ENCODE measurements around the gene TSHZ3. TPM values are rescaled to one million over a fixed set of nuclear protein-coding genes. Genes with fewer than 3 reads are reported as not detected.

TSHZ3 gene
- total and polyA plus RNA-seq, 9 of the 15 experiments (the other 6 are each of a cell fraction or from before 2014, with no cell fraction given) = 0.03 to 0.13 (median 0.05) TPM; not detected in 5

- FAIRE-seq (no peak), ATAC-seq (no peak), DNase-seq (ENCODE audit: extremely low read depth in 1 of 4, low spot score in 3 of 4) (no peak)
- Histone ChIP-seq H3K9ac (ENCODE audit: insufficient read depth in 1 of 2, low read depth in 2 of 2, low read length in 2 of 2) (no peak overlapping the region), H3K4me1 (replicated peaks in 1 of 2; ENCODE audit: control insufficient read depth in 2 of 2, insufficient read depth in 2 of 2, low read length in 2 of 2) (peaks cover 0 to 32% of the 10 kb centered on the region in 2 experiments; a peak in 2 of 5 replicates), H3K9me3 (replicated peaks; ENCODE audit: control insufficient read depth, insufficient read depth, low read depth, low read length) (no peaks in the 10 kb centered on the region), H4K20me1 (replicated peaks; ENCODE audit: control insufficient read depth, insufficient read depth, low read length) (no peaks in the 10 kb centered on the region), H3K9me1 (ENCODE audit: control insufficient read depth, insufficient read depth, low read length) (no peaks in the 10 kb centered on the region), H3K4me2 (ENCODE audit: insufficient read depth, low read length) (no peak overlapping the region), H3K4me3 (no peak overlapping the region), H3K36me3 (ENCODE audit: control insufficient read depth, insufficient read depth, low read length) (no peaks in the 10 kb centered on the region), H2AFZ (ENCODE audit: low read depth, low read length) (no peak overlapping the region), H3K27ac (ENCODE audit: extremely low read depth, low read depth, low read length) (no peak overlapping the region), H3K27me3 (ENCODE audit: control insufficient read depth in 2 of 2, insufficient read depth in 2 of 2, low read length in 2 of 2) (peaks cover 31 to 65% of the 10 kb centered on the region in 2 experiments), H3K79me2 (ENCODE audit: control insufficient read depth, insufficient read depth, low read length) (no peaks in the 10 kb centered on the region)
- intact Hi-C loops (cut with micrococcal nuclease) (no loop called here), in situ Hi-C loops (cut with MboI) (no loop called here)
- BruUV-seq (replicated peaks) = no TSS peak
- ChIA-PET POLR2A (no interaction called here), CTCF (ENCODE audit: low intra/inter-chr PET ratio) (no interaction called here)
- TF ChIP-seq FOXK1 (CRISPR knock-in tag; IDR thresholded peaks at IDR 0.05; ENCODE audit: borderline replicate concordance) (no peak), MCM2 (IDR thresholded peaks at IDR 0.05; ENCODE audit: low read depth) (no peak), ETV6 (IDR thresholded peaks at IDR 0.05; ENCODE audit: borderline replicate concordance in 1 of 2, low read depth in 2 of 2, low read length in 1 of 2) (no peak), ETV6 (CRISPR knock-in tag; IDR thresholded peaks at IDR 0.05; ENCODE audit: borderline replicate concordance) (no peak), ELK1 (CRISPR knock-in tag; IDR thresholded peaks at IDR 0.05) (no peak)
- 28% methylated on average over 12 of the region's 14 CpGs for WGBS (ENCODE audit: insufficient coverage, low coverage, missing lambda C conversion rate)
Measured at GRCh38 chr19:31352296-31352781, 3.1 kb upstream of the TSHZ3 start.

- intact Hi-C loops (cut with micrococcal nuclease) = no loop called here
- in situ Hi-C loops (cut with MboI) = no loop called here
- Histone ChIP-seq H3K27ac (ENCODE audit: extremely low read depth, low read depth, low read length) (no peak overlapping the region), H3K4me2 (ENCODE audit: insufficient read depth, low read length) (no peak overlapping the region), H3K9ac (ENCODE audit: insufficient read depth in 1 of 2, low read depth in 2 of 2, low read length in 2 of 2) (no peak overlapping the region), H3K36me3 (ENCODE audit: control insufficient read depth, insufficient read depth, low read length) (no peaks in the 10 kb centered on the region), H3K9me3 (replicated peaks; ENCODE audit: control insufficient read depth, insufficient read depth, low read depth, low read length) (no peaks in the 10 kb centered on the region), H3K4me1 (replicated peaks in 1 of 2; ENCODE audit: control insufficient read depth in 2 of 2, insufficient read depth in 2 of 2, low read length in 2 of 2) (peaks cover 0 to 29% of the 10 kb centered on the region in 2 experiments; a peak in 2 of 5 replicates), H3K79me2 (ENCODE audit: control insufficient read depth, insufficient read depth, low read length) (no peaks in the 10 kb centered on the region), H3K27me3 (ENCODE audit: control insufficient read depth in 2 of 2, insufficient read depth in 2 of 2, low read length in 2 of 2) (peaks cover 31 to 65% of the 10 kb centered on the region in 2 experiments), H2AFZ (ENCODE audit: low read depth, low read length) (no peak overlapping the region), H3K4me3 (no peak overlapping the region), H4K20me1 (replicated peaks; ENCODE audit: control insufficient read depth, insufficient read depth, low read length) (no peaks in the 10 kb centered on the region), H3K9me1 (ENCODE audit: control insufficient read depth, insufficient read depth, low read length) (no peaks in the 10 kb centered on the region)
- DNase-seq (ENCODE audit: extremely low read depth in 1 of 4, low spot score in 3 of 4) (no peak), ATAC-seq (no peak), FAIRE-seq (no peak)
- TF ChIP-seq FOSL1 (tag; conservative IDR thresholded peaks at IDR 0.05) (no peak), RBM15 (IDR thresholded peaks at IDR 0.05; ENCODE audit: insufficient read depth, low read length) (no peak), ZNF77 (CRISPR knock-in tag; IDR thresholded peaks at IDR 0.05) (no peak), RBM34 (IDR thresholded peaks at IDR 0.05; ENCODE audit: borderline replicate concordance, insufficient read depth, low read length) (no peak)
- CTCF ChIA-PET (ENCODE audit: low intra/inter-chr PET ratio) = no interaction called here
- 47% methylated on average over 18 of the region's 29 CpGs for WGBS (ENCODE audit: insufficient coverage, low coverage, missing lambda C conversion rate)
- POLR2A ChIA-PET = no interaction called here
- no TSS peak for BruUV-seq (replicated peaks)
Measured at GRCh38 chr19:31351855-31352195, 2.6 kb upstream of the TSHZ3 start.

Measured in K562 (cell line).